ENCODE data around the gene P2RY2.
"Not testable (repeated sequence)": the region's sequence is repeated elsewhere in the genome, so short reads cannot be mapped to it uniquely, and the experiment has no call there.

The P2RY2 gene

DNA sequence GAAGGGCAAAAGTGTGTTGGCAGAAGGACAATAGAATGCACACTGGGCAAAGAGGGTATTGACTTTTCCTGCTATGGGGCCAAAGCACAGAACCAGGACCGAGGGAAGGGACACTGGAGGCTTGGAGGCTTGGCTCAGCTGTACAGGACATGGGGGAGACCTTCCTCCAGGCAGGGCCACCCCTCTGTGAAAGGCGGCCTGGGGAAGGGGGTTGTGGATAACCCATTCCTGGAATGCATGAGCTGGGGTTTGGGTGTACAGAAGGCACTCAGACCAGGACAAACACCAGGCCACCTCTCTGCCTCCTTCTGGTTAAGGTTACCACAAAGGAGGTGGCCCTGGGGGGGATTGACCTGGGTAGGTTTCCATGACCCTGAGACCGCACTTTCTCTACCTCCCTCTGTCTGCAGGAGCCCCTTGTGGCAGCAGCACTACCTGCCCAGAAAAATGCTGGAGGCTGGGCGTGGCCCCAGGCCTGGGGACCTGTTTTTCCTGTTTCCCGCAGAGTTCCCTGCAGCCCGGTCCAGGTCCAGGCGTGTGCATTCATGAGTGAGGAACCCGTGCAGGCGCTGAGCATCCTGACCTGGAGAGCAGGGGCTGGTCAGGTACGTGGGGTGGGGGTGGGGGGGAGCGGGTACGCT is 9.6 kb downstream of the P2RY2 start:
- DNase-seq (ENCODE audit: low read depth, low spot score), result no peak

GRCh38 chr11:73228268-73229134 is 10.4 kb downstream of the P2RY2 start:
- no peak for DNase-seq (ENCODE audit: low read depth, low spot score)

GRCh38 chr11:73229321-73229895 is 11.3 kb downstream of the P2RY2 start:
- DNase-seq (ENCODE audit: low read depth, low spot score), result no peak

- no peak for DNase-seq (ENCODE audit: low read depth, low spot score)
Observed at GRCh38 chr11:73229896-73230875, 12.1 kb downstream of the P2RY2 start.

DNA sequence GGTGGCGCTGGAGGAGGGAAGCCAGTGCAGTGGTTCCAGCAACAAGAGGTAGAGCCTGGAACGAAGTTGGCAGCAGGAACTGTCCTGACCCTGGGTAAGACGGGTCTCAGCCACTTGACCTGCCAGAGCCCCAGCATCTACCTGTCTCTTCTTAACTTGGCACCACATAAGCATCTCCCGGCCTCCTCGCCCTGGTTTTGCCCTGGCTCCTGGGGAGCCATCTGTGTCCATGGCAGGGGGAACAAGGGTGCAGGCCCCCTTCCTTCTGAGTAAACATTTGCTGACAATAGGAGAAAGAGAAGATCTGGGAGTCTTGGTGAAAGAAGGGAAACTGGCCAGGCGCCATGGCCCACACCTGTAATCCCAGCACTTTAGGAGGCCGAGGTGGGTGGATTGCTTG is 12.8 kb downstream of the P2RY2 start:
- DNase-seq (ENCODE audit: low read depth, low spot score), result no peak

DNA sequence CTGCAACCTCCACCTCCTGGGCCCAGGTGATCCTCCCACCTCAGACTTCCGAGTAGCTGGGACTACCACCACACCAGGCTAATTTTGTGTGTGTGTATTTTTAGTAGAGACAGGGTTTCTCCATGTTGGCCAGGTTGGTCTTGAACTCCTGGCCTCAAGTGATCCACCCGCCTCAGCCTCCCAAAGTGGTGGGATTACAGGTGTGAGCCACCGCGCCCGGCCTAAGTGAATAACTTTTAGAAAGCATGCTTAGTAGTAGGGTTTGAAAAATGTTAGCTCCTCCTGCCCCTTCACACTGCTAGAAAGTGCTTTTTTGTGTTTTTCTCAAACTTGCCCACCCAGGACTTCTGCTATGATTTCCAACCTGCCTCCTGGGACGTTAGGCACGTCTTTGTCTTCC is 14.4 kb downstream of the P2RY2 start:
- DNase-seq (ENCODE audit: low read depth, low spot score), result not testable (repeated sequence)

DNA sequence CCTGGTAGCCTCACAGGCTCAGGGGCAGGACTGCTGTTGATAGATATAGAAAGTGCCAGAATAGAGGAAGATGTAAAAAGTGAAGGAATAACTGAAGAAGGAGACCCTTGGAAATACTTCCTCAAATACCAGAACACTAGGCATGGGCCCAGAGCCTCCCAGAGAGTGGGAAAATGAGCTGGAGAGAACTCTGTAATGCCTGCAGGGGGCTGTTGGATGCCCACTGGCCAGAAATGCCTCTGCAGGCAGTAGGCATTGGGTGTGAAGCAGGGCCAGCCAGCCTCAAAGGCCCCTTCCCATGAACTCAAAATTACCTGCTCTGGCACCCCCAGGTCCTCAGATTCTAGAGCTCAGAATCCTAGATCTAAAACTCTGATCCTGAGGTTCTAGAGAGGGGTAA is 15.1 kb downstream of the P2RY2 start:
- no peak for DNase-seq (ENCODE audit: low read depth, low spot score)

- DNase-seq (ENCODE audit: low read depth, low spot score), result no peak
Observed at GRCh38 chr11:73233692-73234470, 15.8 kb downstream of the P2RY2 start.

GRCh38 chr11:73234471-73235181 is 16.5 kb downstream of the P2RY2 start:
- DNase-seq (ENCODE audit: low read depth, low spot score), result no peak

- no peak for DNase-seq (ENCODE audit: low read depth, low spot score)
Observed at GRCh38 chr11:73235236-73235786, 17.2 kb downstream of the P2RY2 start.

GRCh38 chr11:73236205-73236765 is 18.2 kb downstream of the P2RY2 start:
- no peak for DNase-seq (ENCODE audit: low read depth, low spot score)

- no peak for DNase-seq (ENCODE audit: low read depth, low spot score)
Observed at GRCh38 chr11:73236854-73237253, 18.8 kb downstream of the P2RY2 start.

GRCh38 chr11:73237471-73238290 is 19.6 kb downstream of the P2RY2 start:
- DNase-seq (ENCODE audit: low read depth, low spot score), result no peak

GRCh38 chr11:73239111-73239521 is 21.0 kb downstream of the P2RY2 start:
- no peak for DNase-seq (ENCODE audit: low read depth, low spot score)

- no peak for DNase-seq (ENCODE audit: low read depth, low spot score)
Observed at GRCh38 chr11:73239571-73240189, 21.6 kb downstream of the P2RY2 start.

DNA sequence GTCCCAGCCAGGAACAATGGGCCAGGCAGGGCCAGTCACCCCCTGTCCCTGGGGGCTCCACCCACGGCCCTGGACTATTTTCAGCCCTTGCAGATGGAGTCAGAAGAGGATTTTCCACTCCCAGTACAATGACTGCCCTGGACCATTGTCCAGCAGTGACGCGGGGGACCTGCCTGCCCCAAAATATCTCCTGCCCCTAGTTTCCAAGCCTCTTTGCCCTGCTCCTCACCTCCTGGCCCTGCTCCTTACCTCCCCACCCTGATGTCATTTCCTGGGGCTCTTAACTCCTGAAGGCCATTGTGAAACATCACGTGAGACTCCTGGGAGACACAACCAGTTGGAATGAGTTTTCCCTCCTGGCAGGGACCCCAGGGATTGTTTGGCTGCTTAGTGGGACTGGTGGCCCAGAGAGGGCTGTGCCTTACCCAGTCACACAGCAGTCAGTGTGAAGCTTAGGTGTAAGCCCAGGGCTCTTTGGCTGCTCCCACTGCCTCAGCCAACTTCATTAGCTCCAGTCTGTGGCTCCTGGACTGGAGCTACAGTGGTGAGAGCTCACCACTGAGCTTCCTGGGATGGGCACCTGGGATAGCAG is 22.2 kb downstream of the P2RY2 start:
- no peak for DNase-seq (ENCODE audit: low read depth, low spot score)

DNA sequence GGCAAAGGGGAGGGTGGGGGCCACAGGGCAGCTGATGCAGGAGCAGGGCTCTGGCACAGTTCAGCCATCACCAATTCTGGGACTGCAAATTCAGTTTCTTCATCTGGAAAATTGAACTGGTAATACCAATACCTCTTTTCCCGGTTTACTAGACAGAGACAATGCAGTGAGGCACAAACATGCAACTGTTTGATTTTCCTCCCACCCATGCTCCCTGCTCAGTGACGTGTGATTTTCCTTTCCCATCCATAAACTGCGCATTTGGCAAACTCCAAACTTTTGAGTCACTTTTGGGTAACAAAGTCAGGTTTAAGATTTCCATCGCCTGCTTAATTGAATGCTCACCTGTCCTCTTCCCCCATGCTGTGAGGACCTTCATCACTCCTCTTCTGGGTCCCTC is 23.2 kb downstream of the P2RY2 start:
- DNase-seq (ENCODE audit: low read depth, low spot score), result no peak

Data from activated naive CD8-positive, alpha-beta T cell treated with anti-CD3 and anti-CD28 coated beads, Interleukin-2, amount 50 U/mL, for 16 hours (primary cell).